Vagina (tissue), 2 donors: ENCODE data around the gene TLCD3B. TPM values are rescaled to one million over a fixed set of nuclear protein-coding genes. Genes with fewer than 3 reads are reported as not detected.

Experiments
- DNase-seq, 2 donors: peaks; one replicate each; pipeline ENCODE4 v3.0.0-alpha.2; 2017; ENCODE audit errors: extremely low spot score in 2 of 2
- H3K27ac ChIP-seq: fragments of 200-600 bp; sonication (generic); one replicate; pipeline ENCODE4 v1.5.1; 2019
- H3K27me3 ChIP-seq: fragments of 200-600 bp; sonication (generic); one replicate; pipeline ENCODE4 v1.5.1; 2019
- H3K36me3 ChIP-seq, 2 donors: fragments of 200-600 bp; sonication (generic); one replicate each; pipeline ENCODE4 v1.5.1; 2017 to 2019
- H3K4me1 ChIP-seq: fragments of 200-600 bp; sonication (generic); one replicate; pipeline ENCODE4 v1.5.1; 2019
- H3K4me3 ChIP-seq, 2 donors: fragments of 200-600 bp; sonication (generic); 1 replicate in 1 of 2; 2 replicates in 1 of 2; pipeline ENCODE4 v1.5.1; 2016 to 2019
- H3K9me3 ChIP-seq: fragments of 200-600 bp; sonication (generic); one replicate; pipeline ENCODE4 v1.5.1; 2019
- POLR2A ChIP-seq, 2 donors: fragments of 450-650 bp; IDR thresholded peaks; one replicate each; pipeline ENCODE4 v1.6.1; 2017; ENCODE audit warnings: antibody characterized with exemption in 2 of 2, mild to moderate bottlenecking in 2 of 2, moderate library complexity in 2 of 2
- POLR2AphosphoS5 ChIP-seq, 2 donors: sonication (generic); formaldehyde crosslinking; IDR thresholded peaks; one replicate each; pipeline ENCODE4 v1.9.0; 2017; ENCODE audit warnings: antibody characterized with exemption in 2 of 2, mild to moderate bottlenecking in 2 of 2, low read depth in 1 of 2; ENCODE audit not compliant: insufficient read depth in 1 of 2
- intact Hi-C: fragments of 100-400 bp; cut with DNase I; formaldehyde crosslinking; loops from one replicate; pipeline ENCODE4 v1.15.1; 2023
- total RNA-seq: library from RNA; depleted of rRNA; stranded (reverse); fragments of >200 nt; gene quantifications from one replicate; pipeline ENCODE4 v1.2.3, GENCODE V29; 2016
- TF ChIP-seq, protein P1 (sequence below), 3 experiments: fragments of 450-650 bp in 2 of 3; fragments of 200-600 bp in 1 of 3; sonication (generic) in 1 of 3; IDR thresholded peaks; one replicate each; pipeline ENCODE4 v1.5.1; 2017 to 2019; ENCODE audit warnings: antibody characterized with exemption in 3 of 3, mild to moderate bottlenecking in 2 of 3, moderate library complexity in 2 of 3

Gene TLCD3B
- total RNA-seq, 1 donor from 2014 or later, result 0.98 TPM

DNA sequence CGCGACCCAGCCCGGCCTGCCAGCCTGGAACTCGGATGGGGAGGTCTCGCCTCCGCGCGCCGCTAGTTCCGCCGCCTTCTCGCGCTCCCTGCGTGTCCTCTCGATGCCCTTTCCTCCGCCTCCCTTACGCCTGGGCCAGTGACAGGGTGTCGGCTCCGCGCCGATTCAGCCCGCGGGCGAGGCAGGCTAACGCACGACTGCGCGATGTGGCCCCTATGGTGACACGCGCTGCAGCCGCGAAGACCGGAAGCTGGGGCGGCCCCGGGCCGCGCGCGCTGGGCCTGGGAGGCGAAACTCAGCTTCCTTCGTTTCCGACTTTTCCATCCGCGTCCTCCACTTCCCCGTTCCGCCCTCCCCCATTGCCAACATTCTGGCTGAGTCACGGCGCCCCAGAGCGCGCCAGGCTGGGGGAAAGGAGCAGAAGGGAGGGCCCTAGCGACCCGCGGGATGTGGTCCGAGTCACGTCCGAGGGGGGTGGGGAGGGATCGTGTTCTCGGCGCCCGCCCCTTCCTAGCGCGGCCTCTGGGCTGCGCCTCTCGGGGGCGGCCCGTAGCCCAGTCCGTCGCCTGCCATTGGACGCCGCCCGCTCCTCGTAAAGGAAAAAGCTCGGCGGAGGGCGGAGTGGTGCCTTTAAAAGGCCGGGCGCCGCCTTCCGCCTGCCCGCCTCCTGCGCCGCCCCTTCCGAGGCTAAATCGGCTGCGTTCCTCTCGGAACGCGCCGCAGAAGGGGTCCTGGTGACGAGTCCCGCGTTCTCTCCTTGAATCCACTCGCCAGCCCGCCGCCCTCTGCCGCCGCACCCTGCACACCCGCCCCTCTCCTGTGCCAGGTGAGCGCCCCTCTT lies 34.3 kb upstream of the TLCD3B start, which contains the start of gene ALDOA:
ALDOA (plus strand) TSS at position 659 of the 841 bp plus-strand sequence. CDS start 1,138 bp downstream, outside the sequence.
- intact Hi-C loops, result loop anchor here (5.0 to 10.0 kb wide), 2 partner anchors 253 to 339 kb away; partner anchors contain the start of genes PRRT2 and ZNF771
- H3K27ac ChIP-seq, result peak within 1 kb of the TSS; percentile 99
- DNase-seq, result peak in 1 of 2 donors; percentile 98
- H3K9me3 ChIP-seq, result no peaks in the 10 kb centered on the region
- H3K4me3 ChIP-seq, result peak within 1 kb of the TSS; percentile 90 to 100
- TF ChIP-seq, protein P1, sequence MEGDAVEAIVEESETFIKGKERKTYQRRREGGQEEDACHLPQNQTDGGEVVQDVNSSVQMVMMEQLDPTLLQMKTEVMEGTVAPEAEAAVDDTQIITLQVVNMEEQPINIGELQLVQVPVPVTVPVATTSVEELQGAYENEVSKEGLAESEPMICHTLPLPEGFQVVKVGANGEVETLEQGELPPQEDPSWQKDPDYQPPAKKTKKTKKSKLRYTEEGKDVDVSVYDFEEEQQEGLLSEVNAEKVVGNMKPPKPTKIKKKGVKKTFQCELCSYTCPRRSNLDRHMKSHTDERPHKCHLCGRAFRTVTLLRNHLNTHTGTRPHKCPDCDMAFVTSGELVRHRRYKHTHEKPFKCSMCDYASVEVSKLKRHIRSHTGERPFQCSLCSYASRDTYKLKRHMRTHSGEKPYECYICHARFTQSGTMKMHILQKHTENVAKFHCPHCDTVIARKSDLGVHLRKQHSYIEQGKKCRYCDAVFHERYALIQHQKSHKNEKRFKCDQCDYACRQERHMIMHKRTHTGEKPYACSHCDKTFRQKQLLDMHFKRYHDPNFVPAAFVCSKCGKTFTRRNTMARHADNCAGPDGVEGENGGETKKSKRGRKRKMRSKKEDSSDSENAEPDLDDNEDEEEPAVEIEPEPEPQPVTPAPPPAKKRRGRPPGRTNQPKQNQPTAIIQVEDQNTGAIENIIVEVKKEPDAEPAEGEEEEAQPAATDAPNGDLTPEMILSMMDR (IDR thresholded peaks at IDR 0.05), result peak in 1 of 3 experiments; percentile 5
- TF ChIP-seq POLR2AphosphoS5 (IDR thresholded peaks at IDR 0.05; ENCODE audit: insufficient read depth in 1 of 2, low read depth in 1 of 2) (peak; percentile 93 to 99), POLR2A (IDR thresholded peaks at IDR 0.05) (peak; percentile 30 to 97)
- peaks cover 0 to 33% of the 10 kb centered on the region in 2 donors for H3K36me3 ChIP-seq
- peaks cover 65% of the 10 kb centered on the region for H3K4me1 ChIP-seq
- H3K27me3 ChIP-seq, result no peaks in the 10 kb centered on the region

DNA sequence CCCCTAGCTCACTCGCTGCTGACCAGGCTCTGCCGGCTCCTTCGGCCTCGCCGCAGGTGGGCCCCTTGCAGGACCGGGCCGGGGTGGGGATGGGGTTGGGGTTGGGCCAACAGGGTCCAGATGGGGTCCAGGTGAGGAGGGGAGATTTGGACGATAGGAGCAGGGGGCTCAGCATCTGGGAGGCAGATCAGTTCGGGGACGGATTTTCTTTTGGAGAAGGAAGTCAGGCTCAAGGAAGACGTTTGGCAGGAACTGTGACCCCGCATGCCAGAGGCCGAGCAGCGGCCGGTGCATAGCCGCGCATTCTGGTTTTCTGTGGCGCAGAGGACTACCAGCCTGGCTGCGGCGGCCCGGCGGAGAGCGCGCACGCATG lies 33.6 kb upstream of the TLCD3B start:
- peak overlapping the region; percentile 99 for H3K27ac ChIP-seq
- TF ChIP-seq, protein P1 (IDR thresholded peaks at IDR 0.05), result no peak
- no peak for TF ChIP-seq POLR2A (IDR thresholded peaks at IDR 0.05)
- TF ChIP-seq POLR2AphosphoS5 (IDR thresholded peaks at IDR 0.05; ENCODE audit: insufficient read depth in 1 of 2, low read depth in 1 of 2), result no peak
- DNase-seq, result no peak
- peaks cover 0 to 27% of the 10 kb centered on the region in 2 donors for H3K36me3 ChIP-seq
- peaks cover 59% of the 10 kb centered on the region for H3K4me1 ChIP-seq
- H3K4me3 ChIP-seq, result peak overlapping the region; percentile 90 to 100
- H3K9me3 ChIP-seq, result no peaks in the 10 kb centered on the region
- no peaks in the 10 kb centered on the region for H3K27me3 ChIP-seq
- intact Hi-C loops, result loop anchor here (5.0 to 10.0 kb wide), 2 partner anchors 252 to 340 kb away; partner anchors contain the start of genes PRRT2 and ZNF771

DNA sequence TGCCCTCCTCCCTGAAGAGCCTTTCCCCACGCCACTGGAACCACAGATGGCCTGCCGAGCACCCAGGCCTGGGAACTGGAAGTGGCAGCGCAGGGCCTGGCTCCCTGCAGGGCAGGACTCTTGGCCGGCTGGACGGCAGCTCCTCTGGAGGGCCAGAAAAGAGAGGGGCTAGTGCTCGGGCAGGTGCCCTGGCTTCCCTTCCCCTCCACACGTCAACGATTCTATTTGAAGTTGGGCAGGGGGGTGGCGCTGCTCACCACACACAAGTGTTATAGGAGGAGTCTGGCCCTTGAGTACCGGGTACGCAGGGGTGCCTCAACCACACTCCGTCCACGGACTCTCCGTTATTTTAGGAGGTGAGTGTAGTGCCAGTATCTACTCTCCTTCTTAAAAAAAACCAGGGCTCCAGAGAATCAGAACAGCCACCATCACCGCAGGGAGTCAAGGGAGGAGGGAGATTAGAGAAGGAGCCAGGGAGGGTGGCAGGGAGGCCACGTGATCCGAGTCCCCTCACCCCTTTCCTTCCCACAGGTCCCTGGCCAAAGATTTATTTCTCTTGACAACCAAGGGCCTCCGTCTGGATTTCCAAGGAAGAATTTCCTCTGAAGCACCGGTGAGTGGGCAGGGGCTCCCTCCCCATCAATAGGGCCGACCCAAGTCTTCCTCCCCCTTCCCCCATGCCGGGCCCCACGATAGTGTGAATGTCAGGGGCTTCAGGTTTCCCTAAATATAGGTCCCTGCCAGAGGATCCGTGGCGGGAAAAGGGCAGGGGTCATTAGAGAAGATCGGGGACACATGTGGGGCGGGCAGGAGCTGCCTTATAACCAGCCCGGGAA lies 33.0 kb upstream of the TLCD3B start:
- DNase-seq, result no peak

DNA sequence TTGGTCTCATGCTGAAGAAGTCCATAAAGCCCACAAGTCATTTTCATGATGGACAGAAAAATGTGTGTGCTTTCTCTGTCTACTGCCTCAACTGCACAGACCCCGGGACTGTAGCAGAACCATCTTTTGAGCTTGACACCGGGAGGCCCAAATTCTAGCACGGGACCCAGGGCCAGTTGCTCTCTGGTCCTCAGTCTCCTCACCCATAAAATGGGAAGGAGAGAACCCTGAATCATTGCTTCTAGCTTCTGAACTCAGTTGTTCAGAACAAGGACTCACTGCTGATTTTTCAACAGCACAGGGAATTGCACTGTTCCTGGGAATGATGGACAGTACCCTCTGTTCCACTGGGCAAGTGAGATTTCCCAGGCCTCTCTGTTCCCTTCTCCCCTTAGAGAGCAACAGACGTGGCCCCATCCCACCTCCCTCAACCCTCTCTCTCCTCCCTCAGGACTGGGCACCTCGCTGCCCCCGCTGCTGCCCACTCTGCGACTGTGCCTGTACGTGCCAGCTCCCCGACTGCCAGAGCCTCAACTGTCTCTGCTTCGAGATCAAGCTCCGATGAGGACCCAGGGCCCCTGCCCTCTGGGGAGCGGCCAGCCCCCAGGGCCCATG lies 32.3 kb upstream of the TLCD3B start:
- H3K4me3 ChIP-seq, result peak overlapping the region; percentile 90 to 100
- peaks cover 0 to 17% of the 10 kb centered on the region in 2 donors for H3K36me3 ChIP-seq
- DNase-seq, result no peak
- no peaks in the 10 kb centered on the region for H3K27me3 ChIP-seq
- no peaks in the 10 kb centered on the region for H3K9me3 ChIP-seq
- TF ChIP-seq, protein P1 (IDR thresholded peaks at IDR 0.05), result no peak
- TF ChIP-seq POLR2AphosphoS5 (IDR thresholded peaks at IDR 0.05; ENCODE audit: insufficient read depth in 1 of 2, low read depth in 1 of 2) (no peak), POLR2A (IDR thresholded peaks at IDR 0.05) (no peak)
- peak overlapping the region; percentile 99 for H3K27ac ChIP-seq
- intact Hi-C loops, result loop anchor here (10.0 kb wide), 1 partner anchor 341 kb away; the partner anchor contains the start of gene ZNF771
- H3K4me1 ChIP-seq, result peaks cover 46% of the 10 kb centered on the region

More for the DNA sequence above, 33.0 kb upstream of the TLCD3B start:
- TF ChIP-seq, protein P1 (IDR thresholded peaks at IDR 0.05), result peak in 2 of 3 experiments; percentile 13 to 54
- TF ChIP-seq POLR2AphosphoS5 (IDR thresholded peaks at IDR 0.05; ENCODE audit: insufficient read depth in 1 of 2, low read depth in 1 of 2), result peak; percentile 53 to 61
- TF ChIP-seq POLR2A (IDR thresholded peaks at IDR 0.05), result no peak
- Histone ChIP-seq H3K27ac (peak overlapping the region; percentile 99), H3K4me3 (peak overlapping the region; percentile 90 to 100), H3K4me1 (peaks cover 53% of the 10 kb centered on the region), H3K9me3 (no peaks in the 10 kb centered on the region), H3K27me3 (no peaks in the 10 kb centered on the region), H3K36me3 (peaks cover 0 to 24% of the 10 kb centered on the region in 2 donors)
- intact Hi-C loops, result loop anchor here (10.0 kb wide), 1 partner anchor 341 kb away; the partner anchor contains the start of gene ZNF771
